SK-N-MC (cell line): ENCODE measurements around the gene SHISA6.

ENCODE experiments used
- DNase-seq: peaks from one replicate; pipeline ENCODE4 v3.0.0-alpha.2; 2011; ENCODE audit warnings: low read depth, low spot score
- H3K27ac ChIP-seq: fragments of 200-600 bp; sonication (generic); 2 replicates; pipeline ENCODE4 v1.5.1; 2016; ENCODE audit warnings: mixed run types
- H3K36me3 ChIP-seq: fragments of 200-600 bp; sonication (generic); 2 replicates; pipeline ENCODE4 v1.6.1; 2017; ENCODE audit warnings: antibody characterized with exemption, low read length, mixed read lengths; ENCODE audit not compliant: insufficient read depth
- H3K4me3 ChIP-seq: fragments of 200-600 bp; sonication (generic); 2 replicates; pipeline ENCODE4 v1.5.1; 2016
- H3K9ac ChIP-seq: fragments of 200-600 bp; sonication (generic); 2 replicates; pipeline ENCODE4 v1.8.0; 2017; ENCODE audit warnings: mixed run types, mixed read lengths; ENCODE audit not compliant: insufficient read length
- H3K9me3 ChIP-seq: fragments of 200-600 bp; sonication (generic); 2 replicates; pipeline ENCODE4 v1.6.1; 2017; ENCODE audit warnings: low read depth, mild to moderate bottlenecking, antibody characterized with exemption, low read length, moderate library complexity, mixed read lengths
- EZH2 ChIP-seq: fragments of 200-600 bp; sonication (generic); IDR thresholded peaks from one replicate; pipeline ENCODE4 v1.6.1; 2017; ENCODE audit warnings: antibody characterized with exemption
- FOXP2 ChIP-seq: optimal IDR thresholded peaks from 2 replicates; pipeline ENCODE3; 2011; ENCODE audit warnings: mild to moderate bottlenecking, moderate library complexity; ENCODE audit not compliant: insufficient read depth; ENCODE audit errors: extremely low read length, control extremely low read depth
- POLR2AphosphoS5 ChIP-seq: IDR thresholded peaks from 2 replicates; pipeline ENCODE4 v1.6.1; 2012; ENCODE audit warnings: mild to moderate bottlenecking, low read depth, low read length, borderline replicate concordance

SHISA6 gene

DNA sequence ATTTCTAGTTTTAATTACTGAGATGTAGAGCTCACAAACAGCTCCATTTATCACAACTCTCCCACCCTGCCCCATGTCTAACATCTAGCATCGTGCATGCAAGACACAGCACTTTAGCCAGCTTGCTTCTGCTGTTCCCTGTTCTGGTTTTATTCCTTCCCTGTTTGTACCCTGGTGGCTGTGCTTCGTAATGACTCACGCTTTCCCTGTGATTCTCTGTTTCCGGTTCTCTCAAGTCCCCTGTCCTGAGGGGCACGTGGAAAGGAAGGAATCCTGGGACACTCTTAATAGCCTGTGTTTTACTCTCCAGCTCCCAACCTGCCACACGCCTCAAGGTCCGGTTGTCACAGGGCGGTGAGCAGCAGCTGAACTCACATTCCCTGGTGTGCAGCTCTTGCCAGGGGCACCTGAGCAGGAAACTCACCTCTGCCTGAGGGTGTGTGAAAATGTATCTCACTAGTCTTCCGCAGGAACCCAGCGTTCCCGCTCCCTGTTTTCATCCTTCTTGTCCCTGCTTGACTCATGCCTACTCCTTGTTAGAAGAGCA, 10.6 kb downstream of the SHISA6 start:
- H3K36me3 ChIP-seq = no peaks in the 10 kb centered on the region
- no peak for DNase-seq
- TF ChIP-seq POLR2AphosphoS5 = no peak
- no peak for TF ChIP-seq EZH2
- no peak for TF ChIP-seq FOXP2

DNA sequence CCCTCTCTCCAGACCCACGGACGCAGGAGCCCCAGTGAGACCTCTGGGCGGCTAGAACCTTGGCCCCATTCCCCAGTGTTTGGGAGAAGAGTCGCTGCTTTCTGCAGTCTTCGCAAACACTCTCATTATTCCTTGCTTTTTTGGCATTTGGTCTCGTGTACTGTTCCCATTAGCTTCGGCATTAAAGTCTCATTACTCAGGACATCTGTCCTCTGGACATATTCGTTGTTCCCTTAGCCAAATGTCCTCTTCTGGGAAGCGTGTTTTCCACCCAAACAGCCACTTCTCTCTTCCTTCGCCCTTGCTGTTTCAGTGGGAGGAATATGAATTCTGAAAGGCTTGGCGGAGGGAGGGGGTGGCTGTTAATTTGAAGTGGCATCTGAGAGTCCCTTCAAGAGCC, 11.1 kb downstream of the SHISA6 start:
- no peak overlapping the region for H3K9ac ChIP-seq
- no peak for DNase-seq
- TF ChIP-seq FOXP2 (no peak), EZH2 (no peak), POLR2AphosphoS5 (no peak)
- H3K9me3 ChIP-seq = no peaks in the 10 kb centered on the region
- no peak overlapping the region for H3K4me3 ChIP-seq
- no peak overlapping the region for H3K27ac ChIP-seq
- H3K36me3 ChIP-seq = no peaks in the 10 kb centered on the region

More for the DNA sequence above, 10.6 kb downstream of the SHISA6 start:
- H3K9ac ChIP-seq = no peak overlapping the region
- H3K27ac ChIP-seq = no peak overlapping the region
- H3K9me3 ChIP-seq = no peaks in the 10 kb centered on the region
- H3K4me3 ChIP-seq = no peak overlapping the region

GRCh38 chr17:11256877-11257276, 15.9 kb downstream of the SHISA6 start:
- TF ChIP-seq POLR2AphosphoS5 = no peak
- no peak for TF ChIP-seq EZH2
- TF ChIP-seq FOXP2 = no peak
- Histone ChIP-seq H3K27ac (no peak overlapping the region), H3K36me3 (no peaks in the 10 kb centered on the region), H3K9ac (no peak overlapping the region), H3K4me3 (no peak overlapping the region), H3K9me3 (no peaks in the 10 kb centered on the region)
- DNase-seq = no peak

DNA sequence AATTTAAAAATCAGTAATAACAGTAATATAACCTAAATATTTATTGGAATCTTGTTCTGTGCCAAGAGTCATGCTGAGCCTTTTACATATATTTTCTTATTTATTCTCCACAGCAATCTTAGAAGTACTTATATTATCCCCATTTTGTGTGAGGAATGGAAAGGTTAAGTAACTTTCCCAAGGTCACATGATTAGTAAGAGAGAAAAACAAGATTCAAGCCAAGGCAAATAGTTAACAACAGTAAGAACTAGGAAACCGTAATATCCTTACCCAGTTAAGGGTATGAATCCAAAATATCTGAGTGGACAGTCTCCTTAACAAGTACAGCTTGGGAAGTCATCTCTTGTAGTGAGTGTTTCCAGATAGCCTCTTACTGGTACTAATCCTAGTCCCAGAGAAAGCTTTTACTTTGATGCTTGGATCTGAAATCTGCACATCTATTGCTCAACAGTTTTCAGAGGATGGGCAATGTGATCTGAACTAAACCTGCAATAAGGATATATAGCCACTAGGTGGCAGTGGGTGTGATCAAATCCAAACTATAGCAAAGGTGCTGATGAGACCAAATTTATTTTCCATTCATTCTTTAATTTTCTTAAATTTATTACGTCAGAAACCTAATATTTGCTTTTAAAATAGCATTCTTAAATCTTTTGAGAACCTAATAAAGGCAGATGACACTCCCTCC, 23.3 kb downstream of the SHISA6 start:
- H3K9me3 ChIP-seq = no peaks in the 10 kb centered on the region
- peak; percentile 3 for DNase-seq
- no peak overlapping the region for H3K4me3 ChIP-seq
- H3K9ac ChIP-seq = no peak overlapping the region
- TF ChIP-seq FOXP2 (no peak), POLR2AphosphoS5 (no peak), EZH2 (no peak)
- H3K27ac ChIP-seq = no peak overlapping the region
- H3K36me3 ChIP-seq = no peaks in the 10 kb centered on the region

DNA sequence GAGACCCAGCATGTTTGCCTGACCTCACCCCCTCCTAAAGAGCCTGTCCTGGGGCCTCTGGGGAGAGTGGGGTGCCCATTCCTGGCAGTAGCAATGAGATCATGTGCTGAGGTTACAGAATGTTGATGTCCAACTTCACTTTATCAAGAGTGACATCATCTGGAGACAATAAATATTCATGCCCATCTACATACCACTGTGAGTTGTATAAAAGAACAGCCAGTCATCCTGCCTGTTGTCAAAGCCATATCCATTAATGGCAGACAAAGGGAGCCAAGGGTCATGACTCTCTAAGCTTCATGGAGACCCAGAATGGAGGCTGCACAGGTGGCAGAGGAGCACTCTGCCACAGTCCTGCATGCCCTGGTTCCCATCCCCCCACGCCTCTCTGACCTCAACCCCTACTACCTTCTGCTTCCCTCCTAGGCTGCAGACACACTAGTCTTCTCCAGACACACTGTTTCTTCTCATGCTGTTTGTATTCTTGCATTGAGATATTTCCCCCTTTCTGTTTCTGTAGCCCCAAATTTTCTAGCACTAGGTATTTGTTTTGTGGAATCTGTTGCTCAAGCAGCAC, 27.1 kb downstream of the SHISA6 start:
- no peak overlapping the region for H3K27ac ChIP-seq
- H3K4me3 ChIP-seq = no peak overlapping the region
- no peak overlapping the region for H3K9ac ChIP-seq
- DNase-seq = no peak
- H3K9me3 ChIP-seq = no peaks in the 10 kb centered on the region
- TF ChIP-seq POLR2AphosphoS5 (no peak), FOXP2 (no peak), EZH2 (no peak)
- H3K36me3 ChIP-seq = no peaks in the 10 kb centered on the region

DNA sequence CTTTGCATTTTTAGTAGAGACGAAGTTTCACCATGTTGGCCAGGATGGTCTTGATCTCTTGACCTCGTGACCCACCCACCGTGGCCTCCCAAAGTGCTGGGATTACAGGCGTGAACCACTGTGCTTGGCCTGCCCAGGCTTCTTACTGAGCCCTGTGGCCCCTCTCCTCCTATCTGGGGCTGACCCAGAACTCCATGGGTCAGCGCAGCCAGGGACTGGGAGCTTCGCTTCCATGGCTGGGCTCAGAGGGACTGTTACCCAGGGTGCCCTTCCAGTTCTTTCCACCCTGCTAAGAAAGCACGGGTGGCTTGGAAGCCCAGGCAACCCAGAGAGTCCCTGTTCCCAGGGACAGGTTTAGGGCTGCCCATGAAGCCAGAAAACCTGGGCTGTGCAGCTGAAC, 28.2 kb downstream of the SHISA6 start:
- Histone ChIP-seq H3K9me3 (no peaks in the 10 kb centered on the region), H3K36me3 (no peaks in the 10 kb centered on the region), H3K27ac (no peak overlapping the region), H3K4me3 (no peak overlapping the region), H3K9ac (no peak overlapping the region)
- no peak for DNase-seq
- TF ChIP-seq EZH2 (no peak), POLR2AphosphoS5 (no peak), FOXP2 (no peak)

DNA sequence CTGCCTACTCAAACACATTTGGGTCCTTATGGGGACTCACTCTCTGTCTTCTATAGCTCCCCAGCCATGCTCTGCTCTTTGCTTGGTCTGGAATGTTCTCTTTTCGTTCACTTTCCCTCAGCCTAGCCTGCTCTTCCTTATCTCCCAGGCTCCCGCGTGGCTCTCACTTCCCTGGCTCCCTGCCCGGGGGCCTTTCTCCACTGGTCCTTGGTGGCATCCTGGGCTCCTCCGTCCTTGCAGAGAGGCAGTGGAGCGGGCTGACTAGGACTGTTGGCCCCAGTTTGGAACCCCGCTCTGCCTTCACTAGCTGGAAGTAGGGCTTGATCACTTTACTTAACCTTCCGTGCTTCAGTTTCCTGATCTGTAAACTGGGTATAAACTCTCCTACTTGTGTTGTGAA, 31.2 kb downstream of the SHISA6 start:
- Histone ChIP-seq H3K27ac (no peak overlapping the region), H3K36me3 (no peaks in the 10 kb centered on the region), H3K9me3 (no peaks in the 10 kb centered on the region), H3K9ac (no peak overlapping the region), H3K4me3 (no peak overlapping the region)
- TF ChIP-seq POLR2AphosphoS5 (no peak), FOXP2 (no peak), EZH2 (no peak)
- DNase-seq = no peak

- Histone ChIP-seq H3K9me3 (no peaks in the 10 kb centered on the region), H3K9ac (no peak overlapping the region), H3K36me3 (no peaks in the 10 kb centered on the region), H3K27ac (no peak overlapping the region), H3K4me3 (no peak overlapping the region)
- DNase-seq = no peak
- TF ChIP-seq FOXP2 (no peak), POLR2AphosphoS5 (no peak), EZH2 (no peak)
Measured at GRCh38 chr17:11273596-11273995, 32.6 kb downstream of the SHISA6 start.
